Gastroesophageal sphincter (tissue), 3 donors: ENCODE data around the gene SNX18.

Experiments
- EP300 ChIP-seq: sonication (generic); formaldehyde crosslinking; IDR thresholded peaks from one replicate; pipeline ENCODE4 v1.6.1; 2017; ENCODE audit warnings: antibody characterized with exemption, mild to moderate bottlenecking
- POLR2A ChIP-seq, 2 donors: fragments of 450-650 bp; IDR thresholded peaks; one replicate each; pipeline ENCODE4 v1.6.1; 2017; ENCODE audit warnings: antibody characterized with exemption in 2 of 2, mild to moderate bottlenecking in 2 of 2, moderate library complexity in 1 of 2
- POLR2AphosphoS5 ChIP-seq: sonication (generic); formaldehyde crosslinking; IDR thresholded peaks from one replicate; pipeline ENCODE4 v1.6.1; 2017; ENCODE audit warnings: antibody characterized with exemption
- TF ChIP-seq, protein P1 (sequence below), 4 experiments: fragments of 200-600 bp in 2 of 4; fragments of 450-650 bp in 2 of 4; sonication (generic) in 1 of 4; IDR thresholded peaks; one replicate each; pipeline ENCODE4 v1.5.1; 2017 to 2019; ENCODE audit warnings: antibody characterized with exemption in 4 of 4, mild to moderate bottlenecking in 2 of 4, moderate library complexity in 2 of 4

DNA sequence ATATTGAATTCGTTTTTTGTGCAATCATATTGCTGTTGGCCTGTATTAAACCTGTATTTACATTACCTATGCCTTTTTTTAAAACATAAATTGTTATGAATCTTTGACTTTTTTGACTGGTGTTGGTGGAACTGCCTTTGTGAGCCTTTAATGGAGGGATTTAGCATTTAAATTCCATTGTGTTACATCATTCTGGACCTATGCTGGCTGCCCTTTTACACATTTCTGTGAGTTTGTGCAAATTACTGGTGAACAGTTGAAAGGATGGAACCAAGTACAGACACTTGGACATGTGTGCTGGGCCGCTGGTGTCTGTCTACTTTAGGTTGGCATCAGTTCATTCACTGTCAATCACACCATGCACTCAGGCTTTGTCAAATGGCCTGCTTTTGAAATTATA lies 3.4 kb downstream of the SNX18 start:
- TF ChIP-seq, protein P1, sequence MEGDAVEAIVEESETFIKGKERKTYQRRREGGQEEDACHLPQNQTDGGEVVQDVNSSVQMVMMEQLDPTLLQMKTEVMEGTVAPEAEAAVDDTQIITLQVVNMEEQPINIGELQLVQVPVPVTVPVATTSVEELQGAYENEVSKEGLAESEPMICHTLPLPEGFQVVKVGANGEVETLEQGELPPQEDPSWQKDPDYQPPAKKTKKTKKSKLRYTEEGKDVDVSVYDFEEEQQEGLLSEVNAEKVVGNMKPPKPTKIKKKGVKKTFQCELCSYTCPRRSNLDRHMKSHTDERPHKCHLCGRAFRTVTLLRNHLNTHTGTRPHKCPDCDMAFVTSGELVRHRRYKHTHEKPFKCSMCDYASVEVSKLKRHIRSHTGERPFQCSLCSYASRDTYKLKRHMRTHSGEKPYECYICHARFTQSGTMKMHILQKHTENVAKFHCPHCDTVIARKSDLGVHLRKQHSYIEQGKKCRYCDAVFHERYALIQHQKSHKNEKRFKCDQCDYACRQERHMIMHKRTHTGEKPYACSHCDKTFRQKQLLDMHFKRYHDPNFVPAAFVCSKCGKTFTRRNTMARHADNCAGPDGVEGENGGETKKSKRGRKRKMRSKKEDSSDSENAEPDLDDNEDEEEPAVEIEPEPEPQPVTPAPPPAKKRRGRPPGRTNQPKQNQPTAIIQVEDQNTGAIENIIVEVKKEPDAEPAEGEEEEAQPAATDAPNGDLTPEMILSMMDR (IDR thresholded peaks at IDR 0.05) = no peak
- TF ChIP-seq POLR2A (IDR thresholded peaks at IDR 0.05) (no peak), POLR2AphosphoS5 (no peak), EP300 (no peak)
